ENCODE data around the gene MAS1. TPM values are rescaled to one million over a fixed set of nuclear protein-coding genes. Genes with fewer than 3 reads are reported as not detected.
"Not testable (repeated sequence)": the region's sequence is repeated elsewhere in the genome, so short reads cannot be mapped to it uniquely, and the experiment has no call there.

MAS1 gene
- not detected in 2 replicates for total RNA-seq

DNA sequence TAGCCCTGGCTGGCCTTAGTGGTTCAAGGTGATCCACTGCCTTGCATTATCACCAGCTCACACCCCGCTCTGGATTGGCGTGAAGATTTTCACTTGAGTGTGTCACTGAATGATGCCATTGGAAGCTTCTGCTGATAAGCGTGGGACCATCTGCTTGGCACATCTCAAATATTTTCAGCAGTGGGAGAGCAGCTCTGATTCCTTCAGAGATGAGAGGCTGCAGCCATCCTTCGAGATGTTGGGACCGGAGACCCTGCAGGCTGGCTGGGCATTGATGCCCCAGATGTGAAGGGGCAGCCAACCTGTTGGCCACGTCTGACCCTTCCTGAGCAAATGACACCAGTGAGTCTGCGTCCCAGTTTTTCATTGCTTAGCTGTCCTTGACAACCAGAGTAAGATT is at the start of gene MAS1:
Gene MAS1, plus strand, starts transcription at position 197 of the 400 bp plus-strand sequence. CDS start 15,968 bp downstream, outside the sequence.
- FAIRE-seq (no peak), DNase-seq (ENCODE audit: low read depth) (no peak)
- Histone ChIP-seq H3K36me3 (ENCODE audit: control insufficient read depth, insufficient read depth, low read length) (no peaks in the 10 kb centered on the region), H3K27me3 (ENCODE audit: control insufficient read depth, insufficient read depth, low read length) (peaks cover 6% of the 10 kb centered on the region), H3K4me3 (ENCODE audit: low read depth, low read length) (no peak within 1 kb of the TSS)
- TF ChIP-seq, protein P1, sequence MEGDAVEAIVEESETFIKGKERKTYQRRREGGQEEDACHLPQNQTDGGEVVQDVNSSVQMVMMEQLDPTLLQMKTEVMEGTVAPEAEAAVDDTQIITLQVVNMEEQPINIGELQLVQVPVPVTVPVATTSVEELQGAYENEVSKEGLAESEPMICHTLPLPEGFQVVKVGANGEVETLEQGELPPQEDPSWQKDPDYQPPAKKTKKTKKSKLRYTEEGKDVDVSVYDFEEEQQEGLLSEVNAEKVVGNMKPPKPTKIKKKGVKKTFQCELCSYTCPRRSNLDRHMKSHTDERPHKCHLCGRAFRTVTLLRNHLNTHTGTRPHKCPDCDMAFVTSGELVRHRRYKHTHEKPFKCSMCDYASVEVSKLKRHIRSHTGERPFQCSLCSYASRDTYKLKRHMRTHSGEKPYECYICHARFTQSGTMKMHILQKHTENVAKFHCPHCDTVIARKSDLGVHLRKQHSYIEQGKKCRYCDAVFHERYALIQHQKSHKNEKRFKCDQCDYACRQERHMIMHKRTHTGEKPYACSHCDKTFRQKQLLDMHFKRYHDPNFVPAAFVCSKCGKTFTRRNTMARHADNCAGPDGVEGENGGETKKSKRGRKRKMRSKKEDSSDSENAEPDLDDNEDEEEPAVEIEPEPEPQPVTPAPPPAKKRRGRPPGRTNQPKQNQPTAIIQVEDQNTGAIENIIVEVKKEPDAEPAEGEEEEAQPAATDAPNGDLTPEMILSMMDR (IDR thresholded peaks at IDR 0.05; ENCODE audit: insufficient read depth, low read length, severe bottlenecking), result no peak

DNA sequence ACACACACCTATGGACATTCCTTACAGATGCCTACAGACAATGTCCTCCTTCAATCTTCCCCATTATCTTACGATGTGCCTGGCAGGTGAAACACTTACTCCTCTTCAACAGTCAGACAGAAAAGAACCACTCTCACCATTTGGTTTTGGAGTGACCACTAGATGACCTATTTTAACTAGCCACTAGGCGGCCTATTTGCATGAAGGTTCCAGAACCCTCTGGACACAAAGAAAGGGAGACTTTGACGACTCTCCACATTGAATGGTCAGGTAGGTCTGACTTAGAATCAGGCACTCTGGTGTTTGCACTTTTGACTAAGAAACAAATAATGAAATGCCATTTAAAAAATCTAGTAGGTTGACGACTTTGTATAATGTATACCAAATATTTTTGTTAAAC is 48.8 kb upstream of the MAS1 start:
- no peak overlapping the region for H3K4me3 ChIP-seq (ENCODE audit: low read depth, low read length)
- no peaks in the 10 kb centered on the region for H3K36me3 ChIP-seq (ENCODE audit: control insufficient read depth, insufficient read depth, low read length)
- DNase-seq (ENCODE audit: low read depth) (peak; percentile 4), FAIRE-seq (no peak)
- no peaks in the 10 kb centered on the region for H3K27me3 ChIP-seq (ENCODE audit: control insufficient read depth, insufficient read depth, low read length)
- TF ChIP-seq, protein P1 (IDR thresholded peaks at IDR 0.05; ENCODE audit: insufficient read depth, low read length, severe bottlenecking), result peak; percentile 12

DNA sequence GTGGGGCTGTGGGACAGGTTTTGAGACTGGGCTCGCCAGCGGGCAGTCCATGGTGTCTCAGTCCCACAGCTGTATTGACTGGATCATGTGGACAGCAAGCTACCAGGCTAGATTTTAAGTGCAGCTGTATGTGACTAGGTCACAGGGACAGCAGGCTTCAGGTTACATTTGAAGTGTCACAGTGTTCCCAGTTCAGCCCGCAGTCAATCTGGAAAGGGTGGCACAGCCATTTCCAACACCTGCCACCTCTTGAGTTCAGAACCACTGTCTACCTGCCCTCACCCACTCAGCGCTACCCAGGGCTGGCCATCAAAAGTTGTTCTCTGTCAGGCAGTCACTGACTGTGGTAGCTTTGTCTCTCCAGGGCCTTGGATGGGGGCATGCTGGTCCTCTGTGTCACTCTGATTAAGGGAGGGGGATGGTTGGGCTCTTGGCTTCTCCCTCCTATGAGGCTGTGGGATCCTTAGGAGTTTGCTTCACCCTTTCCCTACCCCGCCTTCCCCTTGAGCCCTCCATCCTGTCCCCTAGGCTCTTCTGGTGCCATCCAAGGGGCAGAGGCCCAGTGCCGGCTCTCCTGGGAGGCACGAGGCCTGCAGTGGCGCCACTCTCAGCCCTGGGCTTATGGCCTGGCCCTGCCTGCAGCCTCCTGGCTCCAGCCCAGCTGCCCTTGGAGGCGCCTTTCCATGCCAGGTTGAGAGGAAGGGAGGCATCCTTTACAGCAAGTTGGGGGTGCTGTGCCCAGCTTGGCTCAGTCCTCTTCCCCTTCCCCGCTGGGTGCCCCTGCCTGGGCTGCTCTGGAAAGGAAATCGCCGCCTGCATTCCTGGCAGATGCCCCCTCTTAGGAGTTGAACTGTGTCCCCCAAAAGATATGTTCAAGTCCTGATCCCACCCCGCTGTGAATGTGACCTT is 45.8 kb upstream of the MAS1 start:
- Histone ChIP-seq H3K27me3 (ENCODE audit: control insufficient read depth, insufficient read depth, low read length) (no peaks in the 10 kb centered on the region), H3K4me3 (ENCODE audit: low read depth, low read length) (no peak overlapping the region), H3K36me3 (ENCODE audit: control insufficient read depth, insufficient read depth, low read length) (no peaks in the 10 kb centered on the region)
- no peak for DNase-seq (ENCODE audit: low read depth)
- FAIRE-seq, result peak; percentile 13
- TF ChIP-seq, protein P1 (IDR thresholded peaks at IDR 0.05; ENCODE audit: insufficient read depth, low read length, severe bottlenecking), result no peak

DNA sequence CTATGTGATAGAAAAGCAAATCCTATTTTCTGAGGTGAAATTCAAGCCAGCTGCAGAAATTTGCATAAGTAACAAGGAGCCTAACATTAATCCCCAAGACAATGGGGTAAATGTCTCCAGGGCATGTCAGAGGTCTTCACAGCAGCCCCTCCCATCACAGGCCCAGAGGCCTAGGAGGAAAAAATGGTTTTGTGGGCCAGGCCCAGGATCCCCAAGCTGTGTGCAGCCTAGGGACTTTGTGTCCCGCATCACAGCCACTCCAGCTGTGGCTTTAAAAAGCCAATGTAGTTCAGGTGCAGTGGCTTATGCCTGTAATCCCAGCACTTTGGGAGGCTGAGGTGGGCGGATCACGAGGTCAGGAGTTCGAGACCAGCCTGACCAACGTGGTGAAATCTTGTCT is 42.2 kb upstream of the MAS1 start:
- FAIRE-seq; H3K4me3 ChIP-seq (ENCODE audit: low read depth, low read length); H3K36me3 ChIP-seq (ENCODE audit: control insufficient read depth, insufficient read depth, low read length); DNase-seq (ENCODE audit: low read depth); H3K27me3 ChIP-seq (ENCODE audit: control insufficient read depth, insufficient read depth, low read length): not testable (repeated sequence)

DNA sequence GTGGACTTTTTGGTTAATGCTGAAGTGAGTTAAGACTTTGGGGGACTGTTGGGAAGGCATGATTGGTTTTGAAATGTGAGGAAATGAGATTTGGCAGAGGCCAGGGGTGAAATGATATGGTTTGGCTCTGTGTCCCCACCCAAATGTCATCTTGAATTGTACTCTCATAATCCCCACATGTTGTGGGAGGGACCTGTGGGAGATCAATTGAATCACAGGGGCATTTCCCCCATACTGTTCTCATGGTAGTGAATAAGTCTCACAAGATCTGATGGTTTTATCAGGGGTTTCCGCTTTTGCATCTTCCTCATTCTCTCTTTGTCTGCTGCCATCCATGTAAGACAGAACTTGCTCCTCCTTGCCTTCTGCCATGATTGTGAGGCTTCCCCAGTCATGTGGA is 40.9 kb upstream of the MAS1 start:
- FAIRE-seq; DNase-seq (ENCODE audit: low read depth): not testable (repeated sequence)

DNA sequence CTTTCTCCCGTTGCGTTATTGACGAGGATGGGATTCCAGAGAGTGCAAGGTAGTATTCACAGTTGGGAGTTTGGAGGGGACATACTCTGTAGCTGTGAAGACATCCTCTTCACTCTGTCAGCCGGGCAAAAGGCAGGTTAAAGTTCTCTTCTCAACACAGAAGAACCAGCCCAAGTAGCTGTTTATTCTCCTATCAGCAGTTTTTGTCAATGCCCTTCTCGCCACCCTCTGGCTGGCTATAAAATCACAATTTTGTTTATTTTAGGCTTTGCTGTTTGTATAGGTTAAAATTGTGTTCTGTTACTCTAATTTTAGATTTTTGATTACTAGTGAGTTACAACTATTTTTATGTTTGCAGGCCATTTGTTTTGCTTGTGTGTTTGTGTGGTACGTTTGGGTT is 37.9 kb upstream of the MAS1 start:
- no peaks in the 10 kb centered on the region for H3K27me3 ChIP-seq (ENCODE audit: control insufficient read depth, insufficient read depth, low read length)
- TF ChIP-seq, protein P1 (IDR thresholded peaks at IDR 0.05; ENCODE audit: insufficient read depth, low read length, severe bottlenecking), result peak; percentile 39
- FAIRE-seq (no peak), DNase-seq (ENCODE audit: low read depth) (peak; percentile 23)
- H3K36me3 ChIP-seq (ENCODE audit: control insufficient read depth, insufficient read depth, low read length), result no peaks in the 10 kb centered on the region
- no peak overlapping the region for H3K4me3 ChIP-seq (ENCODE audit: low read depth, low read length)

More for the DNA sequence above, 40.9 kb upstream of the MAS1 start:
- H3K4me3 ChIP-seq (ENCODE audit: low read depth, low read length); H3K36me3 ChIP-seq (ENCODE audit: control insufficient read depth, insufficient read depth, low read length); H3K27me3 ChIP-seq (ENCODE audit: control insufficient read depth, insufficient read depth, low read length): not testable (repeated sequence)

Data from bronchial epithelial cell (primary cell).